SU-DHL-6 (cell line): ENCODE measurements around the gene ALPI.
A peak's percentile ranks its signal among the peaks of the same experiment; 100 is the strongest.

Experiments used
- EZH2phosphoT487 ChIP-seq: fragments of 200-600 bp; sonication (generic), shearing (Covaris generic); conservative IDR thresholded peaks from 2 replicates; pipeline ENCODE4 v1.6.1; 2018; ENCODE audit warnings: mild to moderate bottlenecking, antibody characterized with exemption, low read length, moderate library complexity, mixed read lengths
- TF ChIP-seq, protein P1 (sequence below): fragments of 200-600 bp; sonication (generic); IDR thresholded peaks from one replicate; pipeline ENCODE4 v1.5.1; 2017; ENCODE audit warnings: antibody characterized with exemption, mild to moderate bottlenecking, low read length, moderate library complexity; ENCODE audit not compliant: insufficient read depth, poor library complexity, severe bottlenecking

DNA sequence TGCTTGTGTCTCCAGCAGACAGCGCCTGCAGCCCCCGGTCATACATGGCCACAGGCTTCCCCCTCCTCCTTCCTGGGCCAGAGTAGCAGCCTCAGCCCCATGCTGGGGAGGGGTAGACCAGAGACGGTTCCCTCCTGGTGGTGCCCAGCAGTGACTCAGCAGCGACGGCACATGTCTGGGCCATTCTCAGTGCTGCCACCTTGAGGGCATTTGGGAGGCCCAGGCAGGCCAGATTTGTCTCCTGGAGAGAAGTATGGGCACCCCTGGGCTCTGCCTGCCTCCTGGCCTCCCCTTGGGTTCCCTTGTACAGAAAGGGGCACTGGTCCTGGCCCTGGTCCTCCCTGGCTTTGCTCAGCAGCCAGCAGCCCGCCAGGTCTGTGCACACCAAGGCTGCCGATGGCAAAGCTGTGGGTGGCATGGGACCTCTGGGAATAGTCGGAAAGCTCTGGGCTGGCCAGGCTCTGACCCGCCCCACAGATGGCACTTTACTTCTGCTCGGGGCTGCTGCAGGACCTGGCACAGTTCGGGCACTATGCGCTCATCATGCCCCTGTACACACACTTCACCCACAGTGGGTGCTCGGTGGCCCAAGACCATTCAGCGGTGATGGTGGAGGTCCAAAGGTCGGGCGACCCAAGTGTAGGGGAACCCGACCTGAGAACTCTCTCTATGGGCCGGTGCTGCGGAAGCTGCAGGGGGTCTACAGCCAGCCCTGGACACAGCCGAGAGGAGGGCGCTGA is 11.4 kb upstream of the ALPI start:
- TF ChIP-seq, protein P1, sequence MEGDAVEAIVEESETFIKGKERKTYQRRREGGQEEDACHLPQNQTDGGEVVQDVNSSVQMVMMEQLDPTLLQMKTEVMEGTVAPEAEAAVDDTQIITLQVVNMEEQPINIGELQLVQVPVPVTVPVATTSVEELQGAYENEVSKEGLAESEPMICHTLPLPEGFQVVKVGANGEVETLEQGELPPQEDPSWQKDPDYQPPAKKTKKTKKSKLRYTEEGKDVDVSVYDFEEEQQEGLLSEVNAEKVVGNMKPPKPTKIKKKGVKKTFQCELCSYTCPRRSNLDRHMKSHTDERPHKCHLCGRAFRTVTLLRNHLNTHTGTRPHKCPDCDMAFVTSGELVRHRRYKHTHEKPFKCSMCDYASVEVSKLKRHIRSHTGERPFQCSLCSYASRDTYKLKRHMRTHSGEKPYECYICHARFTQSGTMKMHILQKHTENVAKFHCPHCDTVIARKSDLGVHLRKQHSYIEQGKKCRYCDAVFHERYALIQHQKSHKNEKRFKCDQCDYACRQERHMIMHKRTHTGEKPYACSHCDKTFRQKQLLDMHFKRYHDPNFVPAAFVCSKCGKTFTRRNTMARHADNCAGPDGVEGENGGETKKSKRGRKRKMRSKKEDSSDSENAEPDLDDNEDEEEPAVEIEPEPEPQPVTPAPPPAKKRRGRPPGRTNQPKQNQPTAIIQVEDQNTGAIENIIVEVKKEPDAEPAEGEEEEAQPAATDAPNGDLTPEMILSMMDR = peak; percentile 56
- TF ChIP-seq EZH2phosphoT487 = no peak
